ENCODE results near the gene UBE2A.

Gene UBE2A

GRCh38 chrX:119614776-119615175 lies 40.4 kb downstream of the UBE2A start:
- DNase-seq = no peak

GRCh38 chrX:119617517-119618164 lies 43.3 kb downstream of the UBE2A start:
- DNase-seq = peak; percentile 62

- DNase-seq = peak; percentile 73
These were observed 44.1 kb downstream of the UBE2A start for GRCh38 chrX:119618439-119618838.

- DNase-seq = no peak
These were observed 48.2 kb downstream of the UBE2A start for GRCh38 chrX:119622356-119623232.

DNA sequence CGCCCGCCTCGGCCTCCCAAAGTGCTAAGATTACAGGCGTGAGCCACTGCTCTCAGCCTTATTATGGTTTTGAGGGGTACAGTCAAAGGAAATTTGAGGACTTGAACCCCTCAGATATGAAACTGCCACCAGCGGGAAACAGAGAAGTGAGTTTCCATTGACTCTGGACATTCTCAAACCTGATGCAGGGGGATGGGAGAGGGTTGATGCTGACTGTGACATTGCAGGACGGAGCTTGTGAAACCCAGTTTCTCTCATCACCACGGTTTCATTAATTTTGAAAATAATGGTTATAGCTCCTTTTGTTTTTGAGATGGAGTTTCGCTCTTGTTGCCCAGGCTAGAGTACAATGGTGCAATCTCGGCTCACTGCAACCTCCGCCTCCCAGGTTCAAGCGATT lies 50.1 kb downstream of the UBE2A start:
- DNase-seq = no peak

DNA sequence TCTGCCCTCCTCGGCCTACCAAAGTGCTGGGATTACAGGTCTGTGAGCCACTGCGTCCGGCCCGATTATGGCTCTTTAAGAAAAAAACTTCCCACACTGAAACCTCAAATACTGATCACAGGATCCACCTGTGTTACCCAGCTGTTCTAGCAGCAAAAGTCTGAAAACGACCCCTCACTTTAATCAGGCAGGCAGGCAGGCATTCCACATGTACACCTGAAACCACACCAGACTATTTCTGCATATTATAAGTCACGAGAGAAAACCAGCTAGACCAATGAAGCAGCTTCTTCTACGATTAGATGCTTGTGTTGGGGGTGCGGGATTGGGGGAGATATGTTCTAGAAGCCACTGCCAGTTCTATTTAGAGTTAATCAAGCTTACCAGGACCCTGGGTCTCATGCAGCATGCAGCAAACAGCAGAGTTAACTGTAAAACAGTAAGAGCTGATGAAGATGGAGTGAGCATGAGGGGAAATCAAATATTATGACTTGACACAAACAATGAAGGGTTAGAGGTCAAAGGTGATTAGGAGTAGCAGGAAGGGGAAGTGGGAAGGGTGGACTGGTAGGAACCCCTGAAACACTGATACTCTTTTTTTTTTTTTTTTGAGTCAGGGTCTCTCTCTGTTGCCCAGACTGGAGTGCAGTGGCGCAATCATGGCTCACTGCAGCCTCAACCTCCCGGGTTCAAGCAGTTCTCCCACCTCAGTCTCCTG lies 50.7 kb downstream of the UBE2A start:
- no peak for DNase-seq

DNA sequence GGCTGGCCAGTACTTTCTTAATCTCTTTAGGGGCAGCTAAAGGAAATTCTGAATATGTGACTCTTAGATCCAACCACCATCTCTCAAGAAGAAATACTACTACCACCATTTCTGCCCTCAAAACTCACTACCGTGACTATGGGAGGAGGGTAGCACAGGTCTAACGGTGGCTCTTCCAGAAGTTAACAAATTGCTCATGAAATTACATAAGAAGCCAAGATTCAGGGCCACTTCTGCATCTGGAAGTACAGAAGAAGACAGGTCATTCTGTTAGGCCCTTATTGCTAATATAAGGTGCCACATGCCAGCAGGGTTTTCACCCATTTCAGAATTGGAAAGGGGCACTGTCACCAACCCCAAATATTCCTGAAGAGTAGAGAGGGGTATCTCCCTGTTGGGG lies 51.5 kb downstream of the UBE2A start:
- DNase-seq = no peak

Measured in hematopoietic multipotent progenitor cell treated with erythropoietin and hydrocortisone succinate and interleukin-3 and kit ligand, for 4 days (in vitro differentiated cells).